Measurements from ENCODE around the gene HS6ST1. TPM values are rescaled to one million over a fixed set of nuclear protein-coding genes. Genes with fewer than 3 reads are reported as not detected.

Gene HS6ST1
- total RNA-seq, 2 donors from 2014 or later: 19.3 to 22.9 TPM

GRCh38 chr2:128311755-128312341 lies 6.8 kb downstream of the HS6ST1 start:
- peaks cover 1% of the 10 kb centered on the region for H3K4me1 ChIP-seq
- H3K27me3 ChIP-seq: no peaks in the 10 kb centered on the region
- H3K27ac ChIP-seq: no peak overlapping the region
- H3K36me3 ChIP-seq: no peaks in the 10 kb centered on the region
- no peaks in the 10 kb centered on the region for H3K9me3 ChIP-seq
- no peak overlapping the region for H3K9ac ChIP-seq (ENCODE audit: low read depth in 2 of 2, low read length in 2 of 2)
- intact Hi-C loops (cut with DNase I): loop anchor here (2.0 kb wide), 1 partner anchor 133 kb away; no protein-coding TSS in a partner anchor
- no peak overlapping the region for H3K4me3 ChIP-seq
- TF ChIP-seq, protein P1, sequence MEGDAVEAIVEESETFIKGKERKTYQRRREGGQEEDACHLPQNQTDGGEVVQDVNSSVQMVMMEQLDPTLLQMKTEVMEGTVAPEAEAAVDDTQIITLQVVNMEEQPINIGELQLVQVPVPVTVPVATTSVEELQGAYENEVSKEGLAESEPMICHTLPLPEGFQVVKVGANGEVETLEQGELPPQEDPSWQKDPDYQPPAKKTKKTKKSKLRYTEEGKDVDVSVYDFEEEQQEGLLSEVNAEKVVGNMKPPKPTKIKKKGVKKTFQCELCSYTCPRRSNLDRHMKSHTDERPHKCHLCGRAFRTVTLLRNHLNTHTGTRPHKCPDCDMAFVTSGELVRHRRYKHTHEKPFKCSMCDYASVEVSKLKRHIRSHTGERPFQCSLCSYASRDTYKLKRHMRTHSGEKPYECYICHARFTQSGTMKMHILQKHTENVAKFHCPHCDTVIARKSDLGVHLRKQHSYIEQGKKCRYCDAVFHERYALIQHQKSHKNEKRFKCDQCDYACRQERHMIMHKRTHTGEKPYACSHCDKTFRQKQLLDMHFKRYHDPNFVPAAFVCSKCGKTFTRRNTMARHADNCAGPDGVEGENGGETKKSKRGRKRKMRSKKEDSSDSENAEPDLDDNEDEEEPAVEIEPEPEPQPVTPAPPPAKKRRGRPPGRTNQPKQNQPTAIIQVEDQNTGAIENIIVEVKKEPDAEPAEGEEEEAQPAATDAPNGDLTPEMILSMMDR (IDR thresholded peaks at IDR 0.05): no peak
- DNase-seq: peak; percentile 16

GRCh38 chr2:128311216-128311754 lies 7.4 kb downstream of the HS6ST1 start:
- H3K9me3 ChIP-seq: no peaks in the 10 kb centered on the region
- H3K4me1 ChIP-seq: no peaks in the 10 kb centered on the region
- no peak overlapping the region for H3K4me3 ChIP-seq
- intact Hi-C loops (cut with DNase I): no loop called here
- DNase-seq: peak; percentile 9
- TF ChIP-seq, protein P1 (IDR thresholded peaks at IDR 0.05): no peak
- H3K27me3 ChIP-seq: no peaks in the 10 kb centered on the region
- no peak overlapping the region for H3K27ac ChIP-seq
- no peak overlapping the region for H3K9ac ChIP-seq (ENCODE audit: low read depth in 2 of 2, low read length in 2 of 2)
- H3K36me3 ChIP-seq: no peaks in the 10 kb centered on the region

GRCh38 chr2:128310761-128311160 lies 7.9 kb downstream of the HS6ST1 start:
- H3K9me3 ChIP-seq: no peaks in the 10 kb centered on the region
- H3K9ac ChIP-seq (ENCODE audit: low read depth in 2 of 2, low read length in 2 of 2): no peak overlapping the region
- no peaks in the 10 kb centered on the region for H3K36me3 ChIP-seq
- H3K4me3 ChIP-seq: no peak overlapping the region
- H3K27me3 ChIP-seq: no peaks in the 10 kb centered on the region
- intact Hi-C loops (cut with DNase I): no loop called here
- peaks cover 1% of the 10 kb centered on the region for H3K4me1 ChIP-seq
- peak; percentile 16 for DNase-seq
- no peak overlapping the region for H3K27ac ChIP-seq
- TF ChIP-seq, protein P1 (IDR thresholded peaks at IDR 0.05): no peak

DNA sequence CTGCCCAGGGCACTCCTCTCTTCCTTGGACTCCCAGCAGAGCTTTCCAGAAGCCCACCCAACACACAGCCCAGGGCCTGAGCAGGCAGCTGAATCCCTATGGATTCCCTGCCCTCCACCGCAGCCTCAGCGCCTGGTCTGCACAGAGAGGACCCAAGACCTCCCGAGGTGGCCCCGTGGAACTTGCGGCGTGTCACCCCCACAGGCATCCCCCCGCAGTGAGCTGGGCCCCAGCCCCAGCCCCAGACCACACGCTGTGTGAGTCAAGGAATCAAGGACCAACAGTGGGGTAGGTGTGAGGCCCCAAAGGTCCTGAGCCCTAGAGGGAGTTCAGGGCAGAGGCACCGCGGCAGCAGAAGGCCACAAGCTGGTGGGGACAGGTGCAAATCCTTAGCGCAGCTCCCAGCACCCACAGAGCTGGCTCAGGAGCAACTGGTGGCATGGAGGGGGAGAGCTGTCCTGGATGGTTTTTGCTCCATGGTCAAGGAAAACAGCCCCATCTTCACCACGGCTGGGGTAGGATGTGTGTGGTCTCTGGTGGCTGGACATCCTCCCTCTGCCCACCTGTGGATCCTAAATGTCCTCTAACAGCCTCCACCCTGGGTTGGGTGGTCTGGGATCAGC lies 8.5 kb downstream of the HS6ST1 start:
- peaks cover 7% of the 10 kb centered on the region for H3K4me1 ChIP-seq

GRCh38 chr2:128309280-128310093 lies 9.2 kb downstream of the HS6ST1 start:
- H3K4me3 ChIP-seq: no peak overlapping the region
- no peaks in the 10 kb centered on the region for H3K36me3 ChIP-seq
- peaks cover 12% of the 10 kb centered on the region for H3K4me1 ChIP-seq
- H3K9ac ChIP-seq (ENCODE audit: low read depth in 2 of 2, low read length in 2 of 2): no peak overlapping the region
- H3K27ac ChIP-seq: no peak overlapping the region
- intact Hi-C loops (cut with DNase I): no loop called here
- peak; percentile 57 for DNase-seq
- no peaks in the 10 kb centered on the region for H3K27me3 ChIP-seq
- TF ChIP-seq, protein P1 (IDR thresholded peaks at IDR 0.05): no peak
- no peaks in the 10 kb centered on the region for H3K9me3 ChIP-seq

More for the DNA sequence above, 8.5 kb downstream of the HS6ST1 start:
- intact Hi-C loops (cut with DNase I): no loop called here
- Histone ChIP-seq H3K9ac (ENCODE audit: low read depth in 2 of 2, low read length in 2 of 2) (no peak overlapping the region), H3K9me3 (no peaks in the 10 kb centered on the region), H3K36me3 (no peaks in the 10 kb centered on the region), H3K27ac (no peak overlapping the region), H3K27me3 (no peaks in the 10 kb centered on the region), H3K4me3 (no peak overlapping the region)
- TF ChIP-seq, protein P1 (IDR thresholded peaks at IDR 0.05): no peak
- DNase-seq: peak; percentile 14
